ENCODE data around the gene ODC1. TPM values are rescaled to one million over a fixed set of nuclear protein-coding genes. Genes with fewer than 3 reads are reported as not detected.

The ODC1 gene
- total RNA-seq, 1 experiment from 2014 or later = 46.6 TPM

DNA sequence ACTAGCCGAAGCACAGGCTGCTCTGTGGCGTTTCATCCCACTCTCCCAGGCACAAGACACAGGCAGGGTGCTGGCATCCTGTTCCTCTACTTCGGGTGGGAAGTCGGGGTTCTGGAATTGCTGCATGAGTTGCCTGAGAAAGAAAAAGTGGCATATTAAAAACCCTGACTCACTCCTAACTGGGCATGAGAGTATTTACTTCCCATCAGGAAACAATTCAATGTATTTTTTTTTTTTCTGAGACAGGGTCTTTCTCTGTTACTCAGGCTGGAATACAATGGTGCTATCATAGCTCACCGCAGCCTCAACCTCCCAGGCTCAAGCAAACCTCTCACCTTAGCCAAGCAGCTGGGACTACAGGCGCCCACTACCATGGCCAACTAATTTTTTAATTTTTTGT, 7.4 kb downstream of the ODC1 start:
- Mint-ChIP-seq H3K9me3 (no peaks in the 10 kb centered on the region), H3K27me3 (ENCODE audit: low read depth) (no peaks in the 10 kb centered on the region), H3K4me3 (no peak overlapping the region), H3K4me1 (no peaks in the 10 kb centered on the region), H3K36me3 (peaks cover 33% of the 10 kb centered on the region), H3K27ac (no peak overlapping the region)
- no peak for ATAC-seq
- TF ChIP-seq, protein P1, sequence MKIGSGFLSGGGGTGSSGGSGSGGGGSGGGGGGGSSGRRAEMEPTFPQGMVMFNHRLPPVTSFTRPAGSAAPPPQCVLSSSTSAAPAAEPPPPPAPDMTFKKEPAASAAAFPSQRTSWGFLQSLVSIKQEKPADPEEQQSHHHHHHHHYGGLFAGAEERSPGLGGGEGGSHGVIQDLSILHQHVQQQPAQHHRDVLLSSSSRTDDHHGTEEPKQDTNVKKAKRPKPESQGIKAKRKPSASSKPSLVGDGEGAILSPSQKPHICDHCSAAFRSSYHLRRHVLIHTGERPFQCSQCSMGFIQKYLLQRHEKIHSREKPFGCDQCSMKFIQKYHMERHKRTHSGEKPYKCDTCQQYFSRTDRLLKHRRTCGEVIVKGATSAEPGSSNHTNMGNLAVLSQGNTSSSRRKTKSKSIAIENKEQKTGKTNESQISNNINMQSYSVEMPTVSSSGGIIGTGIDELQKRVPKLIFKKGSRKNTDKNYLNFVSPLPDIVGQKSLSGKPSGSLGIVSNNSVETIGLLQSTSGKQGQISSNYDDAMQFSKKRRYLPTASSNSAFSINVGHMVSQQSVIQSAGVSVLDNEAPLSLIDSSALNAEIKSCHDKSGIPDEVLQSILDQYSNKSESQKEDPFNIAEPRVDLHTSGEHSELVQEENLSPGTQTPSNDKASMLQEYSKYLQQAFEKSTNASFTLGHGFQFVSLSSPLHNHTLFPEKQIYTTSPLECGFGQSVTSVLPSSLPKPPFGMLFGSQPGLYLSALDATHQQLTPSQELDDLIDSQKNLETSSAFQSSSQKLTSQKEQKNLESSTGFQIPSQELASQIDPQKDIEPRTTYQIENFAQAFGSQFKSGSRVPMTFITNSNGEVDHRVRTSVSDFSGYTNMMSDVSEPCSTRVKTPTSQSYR (CRISPR knock-in tag; IDR thresholded peaks at IDR 0.05) = no peak
- TF ChIP-seq ZNF416 (CRISPR knock-in tag; IDR thresholded peaks at IDR 0.05) = no peak
- CTCF ChIA-PET = no interaction called here
- no peak for DNase-seq (ENCODE audit: low spot score)
- POLR2A ChIA-PET = no interaction called here

DNA sequence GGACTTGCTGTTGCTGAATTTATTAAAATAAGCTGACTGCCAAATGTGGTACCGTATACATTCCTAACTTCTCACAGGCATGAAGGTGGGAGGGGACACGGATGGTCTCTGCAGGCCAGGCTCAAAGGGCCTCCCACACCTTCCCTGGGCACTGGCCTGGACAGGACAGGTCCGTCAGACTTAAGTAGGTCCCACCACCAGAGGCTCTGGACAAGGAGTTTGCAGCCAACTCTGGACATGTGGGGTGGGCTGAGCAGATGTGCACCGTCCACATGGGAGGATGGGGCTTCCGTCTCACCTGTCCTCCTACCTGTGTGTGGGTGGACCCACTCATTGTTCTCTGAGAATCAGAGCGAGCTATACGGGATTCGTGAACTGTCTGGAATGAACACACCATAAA, 8.2 kb downstream of the ODC1 start:
- DNase-seq (ENCODE audit: low spot score) (no peak), ATAC-seq (no peak)
- no peaks in the 10 kb centered on the region for H3K9me3 Mint-ChIP-seq
- TF ChIP-seq GRHL2 (CRISPR knock-in tag; IDR thresholded peaks at IDR 0.05; ENCODE audit: insufficient replicate concordance, severe bottlenecking) = no peak
- no peak for TF ChIP-seq JAZF1 (CRISPR knock-in tag; IDR thresholded peaks at IDR 0.05)
- TF ChIP-seq, protein P2, sequence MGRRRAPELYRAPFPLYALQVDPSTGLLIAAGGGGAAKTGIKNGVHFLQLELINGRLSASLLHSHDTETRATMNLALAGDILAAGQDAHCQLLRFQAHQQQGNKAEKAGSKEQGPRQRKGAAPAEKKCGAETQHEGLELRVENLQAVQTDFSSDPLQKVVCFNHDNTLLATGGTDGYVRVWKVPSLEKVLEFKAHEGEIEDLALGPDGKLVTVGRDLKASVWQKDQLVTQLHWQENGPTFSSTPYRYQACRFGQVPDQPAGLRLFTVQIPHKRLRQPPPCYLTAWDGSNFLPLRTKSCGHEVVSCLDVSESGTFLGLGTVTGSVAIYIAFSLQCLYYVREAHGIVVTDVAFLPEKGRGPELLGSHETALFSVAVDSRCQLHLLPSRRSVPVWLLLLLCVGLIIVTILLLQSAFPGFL (CRISPR knock-in tag; IDR thresholded peaks at IDR 0.05; ENCODE audit: borderline replicate concordance) = no peak
- TF ChIP-seq EMX1 (CRISPR knock-in tag; IDR thresholded peaks at IDR 0.05) = no peak
- TF ChIP-seq GABPB1 (CRISPR knock-in tag; IDR thresholded peaks at IDR 0.05) = no peak
- TF ChIP-seq FOXJ3 (CRISPR knock-in tag; IDR thresholded peaks at IDR 0.05; ENCODE audit: borderline replicate concordance) = no peak
- TF ChIP-seq NFYB (CRISPR knock-in tag; conservative IDR thresholded peaks at IDR 0.05; ENCODE audit: low read depth) = no peak
- ChIA-PET CTCF (interaction anchor here (1.1 kb wide), 1 partner anchor 277 kb away, joined by 3 read pairs; no protein-coding TSS in a partner anchor), POLR2A (interaction anchor here (1.3 kb wide), 1 partner anchor 300 kb away, joined by 3 read pairs; no protein-coding TSS in a partner anchor)
- H3K27me3 Mint-ChIP-seq (ENCODE audit: low read depth) = no peaks in the 10 kb centered on the region
- peaks cover 33% of the 10 kb centered on the region for H3K36me3 Mint-ChIP-seq
- H3K4me1 Mint-ChIP-seq = no peaks in the 10 kb centered on the region
- H3K4me3 Mint-ChIP-seq = no peak overlapping the region
- H3K27ac Mint-ChIP-seq = no peak overlapping the region

DNA sequence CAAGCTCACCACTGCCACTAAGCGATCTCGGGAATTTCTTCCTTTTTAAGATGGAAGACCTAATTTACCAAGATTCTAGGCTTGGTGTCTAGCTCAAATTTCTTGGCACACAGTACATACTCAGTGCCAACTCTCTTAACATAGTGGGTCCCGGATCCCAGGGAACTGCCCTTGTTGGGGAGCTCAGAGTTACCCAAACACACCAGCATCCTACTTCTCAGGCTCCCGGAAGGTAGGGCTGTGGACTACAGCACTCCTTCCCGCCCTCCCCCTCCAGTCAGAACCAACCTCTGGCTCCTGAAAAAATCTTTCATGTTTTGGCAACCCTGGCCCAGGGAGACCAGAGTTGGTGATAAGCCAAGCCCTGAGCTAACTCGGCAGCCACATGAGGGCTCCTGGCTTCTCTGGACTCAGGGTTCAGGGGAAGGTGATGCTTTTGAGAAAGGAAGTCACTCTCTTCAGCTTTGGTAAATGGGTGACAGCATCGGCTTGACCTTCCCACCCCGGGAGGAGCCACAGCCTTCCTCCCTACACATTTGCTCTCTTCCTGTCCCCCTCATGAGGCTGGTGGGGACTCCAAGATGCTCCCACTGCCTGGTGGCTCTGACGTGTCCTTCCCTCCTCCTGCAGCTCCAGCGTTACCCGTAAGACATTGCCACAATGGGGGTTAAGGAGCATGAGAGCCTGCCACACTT, 8.8 kb downstream of the ODC1 start:
- DNase-seq (ENCODE audit: low spot score) = no peak
- H3K4me1 Mint-ChIP-seq = no peaks in the 10 kb centered on the region
- ChIA-PET CTCF (interaction anchor here (0.8 to 2.8 kb wide), 5 partner anchors 30 to 366 kb away, joined by 3 to 10 read pairs (median 3); no protein-coding TSS in a partner anchor), POLR2A (interaction anchor here (0.9 to 1.3 kb wide), 2 partner anchors 9 to 299 kb away, joined by 3 to 5 read pairs; partner anchors contain the start of gene ODC1)
- TF ChIP-seq JAZF1 (CRISPR knock-in tag; IDR thresholded peaks at IDR 0.05) = no peak
- TF ChIP-seq, protein P2 (CRISPR knock-in tag; IDR thresholded peaks at IDR 0.05; ENCODE audit: borderline replicate concordance) = no peak
- no peak for TF ChIP-seq JUN (CRISPR knock-in tag; IDR thresholded peaks at IDR 0.05)
- TF ChIP-seq, protein P3, sequence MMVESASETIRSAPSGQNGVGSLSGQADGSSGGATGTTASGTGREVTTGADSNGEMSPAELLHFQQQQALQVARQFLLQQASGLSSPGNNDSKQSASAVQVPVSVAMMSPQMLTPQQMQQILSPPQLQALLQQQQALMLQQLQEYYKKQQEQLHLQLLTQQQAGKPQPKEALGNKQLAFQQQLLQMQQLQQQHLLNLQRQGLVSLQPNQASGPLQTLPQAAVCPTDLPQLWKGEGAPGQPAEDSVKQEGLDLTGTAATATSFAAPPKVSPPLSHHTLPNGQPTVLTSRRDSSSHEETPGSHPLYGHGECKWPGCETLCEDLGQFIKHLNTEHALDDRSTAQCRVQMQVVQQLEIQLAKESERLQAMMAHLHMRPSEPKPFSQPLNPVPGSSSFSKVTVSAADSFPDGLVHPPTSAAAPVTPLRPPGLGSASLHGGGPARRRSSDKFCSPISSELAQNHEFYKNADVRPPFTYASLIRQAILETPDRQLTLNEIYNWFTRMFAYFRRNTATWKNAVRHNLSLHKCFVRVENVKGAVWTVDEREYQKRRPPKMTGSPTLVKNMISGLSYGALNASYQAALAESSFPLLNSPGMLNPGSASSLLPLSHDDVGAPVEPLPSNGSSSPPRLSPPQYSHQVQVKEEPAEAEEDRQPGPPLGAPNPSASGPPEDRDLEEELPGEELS (CRISPR knock-in tag; IDR thresholded peaks at IDR 0.05) = no peak
- no peak for TF ChIP-seq FOXP1 (CRISPR knock-in tag; IDR thresholded peaks at IDR 0.05; ENCODE audit: borderline replicate concordance)
- TF ChIP-seq NR1H2 (CRISPR knock-in tag; IDR thresholded peaks at IDR 0.05) = no peak
- no peak for TF ChIP-seq IRF2 (CRISPR knock-in tag; IDR thresholded peaks at IDR 0.05; ENCODE audit: borderline replicate concordance, low read depth)
- H3K27ac Mint-ChIP-seq = peak overlapping the region; percentile 11; the same call in 1 of the 2 replicates
- no peaks in the 10 kb centered on the region for H3K9me3 Mint-ChIP-seq
- no peak overlapping the region for H3K4me3 Mint-ChIP-seq
- H3K27me3 Mint-ChIP-seq (ENCODE audit: low read depth) = no peaks in the 10 kb centered on the region
- no peak for ATAC-seq
- peaks cover 28% of the 10 kb centered on the region for H3K36me3 Mint-ChIP-seq
